Measurements from ENCODE around the gene MGME1. TPM values are rescaled to one million over a fixed set of nuclear protein-coding genes. Genes with fewer than 3 reads are reported as not detected.
A peak's percentile ranks its signal among the peaks of the same experiment; 100 is the strongest.

The MGME1 gene
- total and polyA plus RNA-seq, 2 of the 13 experiments (the other 11 are each of a cell fraction or from before 2014, with no cell fraction given), result 36.7 to 66.6 TPM

- TF ChIP-seq ZNF589 (CRISPR knock-in tag; conservative IDR thresholded peaks at IDR 0.05) (no peak), NKX3-1 (CRISPR knock-in tag; IDR thresholded peaks at IDR 0.05) (peak; percentile 83; the same call in 1 of the 2 replicates), ZNF614 (CRISPR knock-in tag; IDR thresholded peaks at IDR 0.05; ENCODE audit: borderline replicate concordance) (no peak), STAT5B (CRISPR knock-in tag; IDR thresholded peaks at IDR 0.05) (no peak), SRSF1 (optimal IDR thresholded peaks at IDR 0.05; ENCODE audit: low read depth, low read length) (no peak), TFDP2 (CRISPR knock-in tag; IDR thresholded peaks at IDR 0.05) (no peak), THYN1 (CRISPR knock-in tag; IDR thresholded peaks at IDR 0.05; ENCODE audit: borderline replicate concordance, low read depth) (no peak), POLR2AphosphoS5 (IDR thresholded peaks at IDR 0.05; ENCODE audit: low read depth, low read length) (peak; percentile 31), ARHGAP35 (CRISPR knock-in tag; IDR thresholded peaks at IDR 0.05; ENCODE audit: borderline replicate concordance) (no peak), HNF4G (IDR thresholded peaks at IDR 0.05; ENCODE audit: borderline replicate concordance, low read depth, low read length) (no peak), HNF4G (CRISPR knock-in tag; IDR thresholded peaks at IDR 0.05; ENCODE audit: borderline replicate concordance, low read depth) (no peak), ZNF543 (CRISPR knock-in tag; IDR thresholded peaks at IDR 0.05) (no peak; the same call in 1 of the 2 replicates), ZNF260 (CRISPR knock-in tag; IDR thresholded peaks at IDR 0.05; ENCODE audit: borderline replicate concordance, low read depth) (0 out of 2 replicates have a peak, but pooled peaks have one; percentile 5), ZNF430 (CRISPR knock-in tag; IDR thresholded peaks at IDR 0.05) (no peak), ISL2 (CRISPR knock-in tag; IDR thresholded peaks at IDR 0.05) (no peak), RBM22 (optimal IDR thresholded peaks at IDR 0.05; ENCODE audit: low read length) (no peak), CC2D1A (CRISPR knock-in tag; IDR thresholded peaks at IDR 0.05) (no peak), MTF2 (CRISPR knock-in tag; IDR thresholded peaks at IDR 0.05; ENCODE audit: borderline replicate concordance) (no peak; the same call in 1 of the 2 replicates), SP140L (CRISPR knock-in tag; IDR thresholded peaks at IDR 0.05; ENCODE audit: borderline replicate concordance) (no peak), TAF1 (CRISPR knock-in tag; IDR thresholded peaks at IDR 0.05) (no peak)
- TF ChIP-seq, protein P1, sequence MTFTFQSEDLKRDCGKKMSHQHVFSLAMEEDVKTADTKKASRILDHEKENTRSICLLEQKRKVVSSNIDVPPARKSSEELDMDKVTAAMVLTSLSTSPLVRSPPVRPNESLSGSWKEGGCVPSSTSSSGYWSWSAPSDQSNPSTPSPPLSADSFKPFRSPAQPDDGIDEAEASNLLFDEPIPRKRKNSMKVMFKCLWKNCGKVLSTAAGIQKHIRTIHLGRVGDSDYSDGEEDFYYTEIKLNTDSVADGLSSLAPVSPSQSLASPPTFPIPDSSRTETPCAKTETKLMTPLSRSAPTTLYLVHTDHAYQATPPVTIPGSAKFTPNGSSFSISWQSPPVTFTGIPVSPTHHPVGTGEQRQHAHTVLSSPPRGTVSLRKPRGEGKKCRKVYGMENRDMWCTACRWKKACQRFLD (CRISPR knock-in tag; IDR thresholded peaks at IDR 0.05; ENCODE audit: borderline replicate concordance), result 0 out of 2 replicates have a peak, but pooled peaks have one; percentile 15
- TF ChIP-seq, protein P2, sequence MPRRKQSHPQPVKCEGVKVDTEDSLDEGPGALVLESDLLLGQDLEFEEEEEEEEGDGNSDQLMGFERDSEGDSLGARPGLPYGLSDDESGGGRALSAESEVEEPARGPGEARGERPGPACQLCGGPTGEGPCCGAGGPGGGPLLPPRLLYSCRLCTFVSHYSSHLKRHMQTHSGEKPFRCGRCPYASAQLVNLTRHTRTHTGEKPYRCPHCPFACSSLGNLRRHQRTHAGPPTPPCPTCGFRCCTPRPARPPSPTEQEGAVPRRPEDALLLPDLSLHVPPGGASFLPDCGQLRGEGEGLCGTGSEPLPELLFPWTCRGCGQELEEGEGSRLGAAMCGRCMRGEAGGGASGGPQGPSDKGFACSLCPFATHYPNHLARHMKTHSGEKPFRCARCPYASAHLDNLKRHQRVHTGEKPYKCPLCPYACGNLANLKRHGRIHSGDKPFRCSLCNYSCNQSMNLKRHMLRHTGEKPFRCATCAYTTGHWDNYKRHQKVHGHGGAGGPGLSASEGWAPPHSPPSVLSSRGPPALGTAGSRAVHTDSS (CRISPR knock-in tag; conservative IDR thresholded peaks at IDR 0.05), result 0 out of 2 replicates have a peak, but pooled peaks have one; percentile 39
- TF ChIP-seq, protein P3, sequence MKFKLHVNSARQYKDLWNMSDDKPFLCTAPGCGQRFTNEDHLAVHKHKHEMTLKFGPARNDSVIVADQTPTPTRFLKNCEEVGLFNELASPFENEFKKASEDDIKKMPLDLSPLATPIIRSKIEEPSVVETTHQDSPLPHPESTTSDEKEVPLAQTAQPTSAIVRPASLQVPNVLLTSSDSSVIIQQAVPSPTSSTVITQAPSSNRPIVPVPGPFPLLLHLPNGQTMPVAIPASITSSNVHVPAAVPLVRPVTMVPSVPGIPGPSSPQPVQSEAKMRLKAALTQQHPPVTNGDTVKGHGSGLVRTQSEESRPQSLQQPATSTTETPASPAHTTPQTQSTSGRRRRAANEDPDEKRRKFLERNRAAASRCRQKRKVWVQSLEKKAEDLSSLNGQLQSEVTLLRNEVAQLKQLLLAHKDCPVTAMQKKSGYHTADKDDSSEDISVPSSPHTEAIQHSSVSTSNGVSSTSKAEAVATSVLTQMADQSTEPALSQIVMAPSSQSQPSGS (CRISPR knock-in tag; IDR thresholded peaks at IDR 0.05), result no peak
Observed at GRCh38 chr20:17969278-17969883, 563 bp downstream of the MGME1 start (continued).

All from HepG2 (cell line).